ENCODE measurements around the gene EDDM13.
"Not testable (repeated sequence)": the region's sequence is repeated elsewhere in the genome, so short reads cannot be mapped to it uniquely, and the experiment has no call there.

The EDDM13 gene

GRCh38 chr19:56272161-56272798 lies at the start of gene EDDM13:
EDDM13 (plus strand) TSS chr19:56272748; CDS start chr19:56272835, 87 bp downstream.
- no peak for DNase-seq (ENCODE audit: low read depth)
- no peak for TF ChIP-seq CTCF (IDR thresholded peaks at IDR 0.05; ENCODE audit: insufficient read depth, low read depth, low read length, missing control alignments)
- H3K4me3 ChIP-seq (ENCODE audit: low read depth, low read length), result no peak within 1 kb of the TSS

- H3K4me3 ChIP-seq (ENCODE audit: low read depth, low read length), result no peak overlapping the region
- TF ChIP-seq CTCF (IDR thresholded peaks at IDR 0.05; ENCODE audit: insufficient read depth, low read depth, low read length, missing control alignments), result no peak
- DNase-seq (ENCODE audit: low read depth), result no peak
These were observed 49.6 kb upstream of the EDDM13 start for GRCh38 chr19:56222901-56223300.

GRCh38 chr19:56223481-56223880 lies 49.1 kb upstream of the EDDM13 start:
- DNase-seq (ENCODE audit: low read depth), result no peak
- TF ChIP-seq CTCF (IDR thresholded peaks at IDR 0.05; ENCODE audit: insufficient read depth, low read depth, low read length, missing control alignments), result no peak
- no peak overlapping the region for H3K4me3 ChIP-seq (ENCODE audit: low read depth, low read length)

- no peak for TF ChIP-seq CTCF (IDR thresholded peaks at IDR 0.05; ENCODE audit: insufficient read depth, low read depth, low read length, missing control alignments)
- H3K4me3 ChIP-seq (ENCODE audit: low read depth, low read length), result no peak overlapping the region
- DNase-seq (ENCODE audit: low read depth), result no peak
These were observed 27.3 kb upstream of the EDDM13 start for GRCh38 chr19:56245121-56245740.

DNA sequence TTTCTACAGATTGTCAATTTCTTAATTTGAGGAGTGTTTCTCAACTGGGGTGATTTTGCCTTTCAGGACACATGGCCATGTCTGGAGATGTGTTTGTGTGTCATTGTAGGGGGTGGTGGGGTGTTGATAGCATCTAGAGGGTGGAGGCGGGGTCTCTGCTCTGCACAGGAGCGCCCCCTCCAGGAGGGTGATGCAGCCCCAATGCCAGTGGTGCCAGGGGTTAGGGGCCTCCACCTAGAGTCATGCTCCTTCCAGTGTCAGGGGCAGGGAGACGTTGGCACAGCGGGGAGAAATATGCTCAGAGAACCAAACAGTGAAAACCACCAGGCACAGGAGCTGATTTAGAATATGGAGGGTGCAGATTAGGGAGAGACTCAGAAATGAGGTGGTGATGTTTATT lies 26.8 kb upstream of the EDDM13 start:
- H3K4me3 ChIP-seq (ENCODE audit: low read depth, low read length); DNase-seq (ENCODE audit: low read depth): not testable (repeated sequence)

GRCh38 chr19:56248736-56249338 lies 23.7 kb upstream of the EDDM13 start:
- H3K4me3 ChIP-seq (ENCODE audit: low read depth, low read length); DNase-seq (ENCODE audit: low read depth): not testable (repeated sequence)

DNA sequence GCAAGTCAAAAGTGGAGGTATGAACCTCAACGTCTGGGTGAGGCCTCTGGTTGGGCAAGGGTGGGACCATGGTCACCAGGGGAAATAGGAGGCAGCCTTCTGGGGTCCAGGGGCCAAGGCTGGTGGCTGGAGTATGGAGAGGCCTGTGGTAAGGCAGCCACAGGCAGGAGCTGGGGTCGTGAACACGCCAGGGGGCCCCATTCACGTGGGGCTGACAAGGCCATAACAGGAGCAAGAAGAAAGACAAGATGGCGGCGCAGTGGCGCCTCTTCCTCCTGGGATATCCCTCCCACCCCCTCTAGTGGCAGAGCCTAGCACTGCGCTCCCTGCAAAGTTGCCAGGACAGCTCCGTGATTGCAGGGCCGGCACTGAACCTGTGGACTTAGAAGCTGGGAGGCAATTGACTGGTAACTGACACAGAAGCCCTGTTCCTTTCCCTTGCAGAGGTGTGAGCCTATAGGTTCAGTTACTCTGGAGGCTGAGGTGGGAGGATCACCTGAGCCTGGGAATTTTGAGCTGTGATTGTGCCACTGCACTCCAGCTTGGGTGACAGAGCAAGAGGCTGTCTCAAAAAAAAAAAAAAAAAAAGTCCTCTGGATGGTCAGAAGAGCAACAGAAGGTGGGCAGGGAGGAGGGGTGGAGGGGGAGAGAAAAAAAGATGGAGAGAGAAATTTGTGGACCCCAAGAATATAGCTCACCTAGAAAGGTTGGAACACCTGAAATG lies 19.7 kb upstream of the EDDM13 start:
- no peak overlapping the region for H3K4me3 ChIP-seq (ENCODE audit: low read depth, low read length)
- TF ChIP-seq CTCF (IDR thresholded peaks at IDR 0.05; ENCODE audit: insufficient read depth, low read depth, low read length, missing control alignments), result peak; percentile 85
- peak; percentile 83 for DNase-seq (ENCODE audit: low read depth)
